Pancreas (tissue), 10 donors: ENCODE measurements around the gene GRM6. TPM values are rescaled to one million over a fixed set of nuclear protein-coding genes. Genes with fewer than 3 reads are reported as not detected.

Experiments
- ATAC-seq, 4 donors: fragments of 200-7000 bp; cut with Tn5 transposase; one replicate each; pipeline versions ENCODE4 v1.8.0 to v1.9.1; 2020; ENCODE audit warnings: mild to moderate bottlenecking in 4 of 4, moderate library complexity in 4 of 4
- DNase-seq, 6 donors: peaks; one replicate each; pipeline ENCODE4 v3.0.0-alpha.2; 2020
- FAIRE-seq: peaks from 2 replicates; lab custom pipeline; 2012; peaks lifted over from hg19 to GRCh38; lab: Jason Lieb, UNC
- H3K27ac ChIP-seq, 4 donors: fragments of 200-600 bp; sonication (generic); 1 replicate in 3 of 4; 2 replicates in 1 of 4; pipeline versions ENCODE4 v1.5.0 to v1.8.0; 2020
- H3K27me3 ChIP-seq, 4 donors: fragments of 200-600 bp; one replicate each; pipeline ENCODE4 v1.8.0; 2021
- H3K36me3 ChIP-seq, 3 donors: fragments of 200-600 bp; sonication (generic) in 1 of 3; one replicate each; pipeline versions ENCODE4 v1.5.0 to v1.8.0; 2020 to 2021
- H3K4me1 ChIP-seq, 3 donors: fragments of 200-600 bp; one replicate each; pipeline ENCODE4 v1.8.0; 2021
- H3K4me3 ChIP-seq, 4 donors: fragments of 200-600 bp; sonication (generic) in 2 of 4; one replicate each; pipeline versions ENCODE4 v1.5.0 to v1.8.0; 2020 to 2021
- H3K9me3 ChIP-seq, 4 donors: fragments of 200-600 bp; one replicate each; pipeline ENCODE4 v1.8.0; 2021
- WGBS, 2 donors: extraction: QIAGEN DNeasy Blood & Tissue Kit; methylation state at CpG; one replicate each; pipeline ENCODE4 v1.1.7; 2013; 5-methylcytosine and 5-hydroxymethylcytosine counted together
- intact Hi-C, 3 donors: fragments of 100-400 bp; cut with DNase I; formaldehyde crosslinking; loops; one replicate each; pipeline versions ENCODE4 v1.11.1 to v1.14.2; 2022
- polyA plus RNA-seq, 2 donors: library from polyadenylated mRNA; stranded (reverse); fragments of 200-250 nt; gene quantifications; one replicate each; pipeline ENCODE4 v1.2.3, GENCODE V29; 2013
- total RNA-seq, 6 donors: library from RNA; stranded (reverse); fragmentation: NEBNext Ultra II Directional in 4 of 6; extraction: Animal tissue kit (Norgen Biotek cat#: 25700) in 4 of 6; gene quantifications; one replicate each; pipeline versions ENCODE4 v1.2.1 to v1.2.4, GENCODE V29; 2021 to 2023
- TF ChIP-seq, protein P1 (sequence below), 4 donors: fragments of 200-600 bp; sonication (generic) in 3 of 4; IDR thresholded peaks; one replicate each; pipeline versions ENCODE4 v1.5.0 to v1.8.0; 2021; ENCODE audit warnings: antibody characterized with exemption in 4 of 4
- donor health status: healthy with polysubstance abuse.
- donor health status: DM: no; HTN: no; CAD: no; lungs with moderate emphysema.
- donor health status: DM: no; HTN: no; CAD: no.
- donor health status: control.
- donor health status: control.
- donor health status: Bipolar disorder and iron deficiency.
- donor health status: DM: yes; HTN: yes; CAD: no.
- donor health status: DM: no; HTN: no; CAD: no.
- donor health status: DM: no; HTN: no; CAD: no.
- donor health status: DM: yes; HTN: yes; CAD: no.

Gene GRM6
- total and polyA plus RNA-seq, 8 donors: 0.02 TPM; not detected in 7

DNA sequence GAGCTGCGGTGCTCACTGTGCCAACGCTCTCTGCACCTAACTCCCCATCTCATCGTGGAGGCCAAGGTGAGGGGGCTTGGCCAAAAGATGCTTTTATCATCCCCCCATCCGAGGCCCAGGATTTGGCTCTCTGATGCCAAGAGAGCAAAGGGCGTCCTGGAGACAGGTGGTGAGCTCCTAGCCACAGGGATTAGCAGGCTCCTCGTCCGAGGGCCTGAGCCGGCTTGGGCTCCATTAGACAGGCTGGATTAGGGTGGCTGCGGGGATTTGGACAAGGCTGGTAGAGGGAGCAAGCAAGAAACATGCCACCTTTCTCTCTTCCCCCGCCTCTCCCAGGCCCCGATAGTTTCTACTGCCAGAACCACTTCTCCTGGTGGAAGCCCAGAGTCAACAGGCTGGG is 1.0 kb upstream of the GRM6 start:
- TF ChIP-seq, protein P1, sequence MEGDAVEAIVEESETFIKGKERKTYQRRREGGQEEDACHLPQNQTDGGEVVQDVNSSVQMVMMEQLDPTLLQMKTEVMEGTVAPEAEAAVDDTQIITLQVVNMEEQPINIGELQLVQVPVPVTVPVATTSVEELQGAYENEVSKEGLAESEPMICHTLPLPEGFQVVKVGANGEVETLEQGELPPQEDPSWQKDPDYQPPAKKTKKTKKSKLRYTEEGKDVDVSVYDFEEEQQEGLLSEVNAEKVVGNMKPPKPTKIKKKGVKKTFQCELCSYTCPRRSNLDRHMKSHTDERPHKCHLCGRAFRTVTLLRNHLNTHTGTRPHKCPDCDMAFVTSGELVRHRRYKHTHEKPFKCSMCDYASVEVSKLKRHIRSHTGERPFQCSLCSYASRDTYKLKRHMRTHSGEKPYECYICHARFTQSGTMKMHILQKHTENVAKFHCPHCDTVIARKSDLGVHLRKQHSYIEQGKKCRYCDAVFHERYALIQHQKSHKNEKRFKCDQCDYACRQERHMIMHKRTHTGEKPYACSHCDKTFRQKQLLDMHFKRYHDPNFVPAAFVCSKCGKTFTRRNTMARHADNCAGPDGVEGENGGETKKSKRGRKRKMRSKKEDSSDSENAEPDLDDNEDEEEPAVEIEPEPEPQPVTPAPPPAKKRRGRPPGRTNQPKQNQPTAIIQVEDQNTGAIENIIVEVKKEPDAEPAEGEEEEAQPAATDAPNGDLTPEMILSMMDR (IDR thresholded peaks at IDR 0.05): no peak
- Histone ChIP-seq H3K9me3 (no peaks in the 10 kb centered on the region), H3K27ac (no peak overlapping the region), H3K4me1 (no peaks in the 10 kb centered on the region), H3K36me3 (no peaks in the 10 kb centered on the region), H3K27me3 (peaks cover 0 to 4% (median 0%) of the 10 kb centered on the region in 4 donors), H3K4me3 (no peak overlapping the region)
- DNase-seq (no peak), FAIRE-seq (no peak), ATAC-seq (no peak)
- intact Hi-C loops: no loop called here
- 44 to 49% methylated on average over 11 of the region's 11 CpGs for WGBS, 2 donors

- DNase-seq (no peak), ATAC-seq (no peak), FAIRE-seq (no peak)
- Histone ChIP-seq H3K9me3 (no peaks in the 10 kb centered on the region), H3K27ac (no peak overlapping the region), H3K27me3 (peaks cover 0 to 4% (median 0%) of the 10 kb centered on the region in 4 donors), H3K4me3 (no peak overlapping the region), H3K4me1 (no peaks in the 10 kb centered on the region), H3K36me3 (no peaks in the 10 kb centered on the region)
- intact Hi-C loops: no loop called here
- TF ChIP-seq, protein P1 (IDR thresholded peaks at IDR 0.05): no peak
- 8 to 12% methylated on average over 6 of the region's 6 CpGs for WGBS, 2 donors
Measured at GRCh38 chr5:178995341-178995690, 196 bp upstream of the GRM6 start.

DNA sequence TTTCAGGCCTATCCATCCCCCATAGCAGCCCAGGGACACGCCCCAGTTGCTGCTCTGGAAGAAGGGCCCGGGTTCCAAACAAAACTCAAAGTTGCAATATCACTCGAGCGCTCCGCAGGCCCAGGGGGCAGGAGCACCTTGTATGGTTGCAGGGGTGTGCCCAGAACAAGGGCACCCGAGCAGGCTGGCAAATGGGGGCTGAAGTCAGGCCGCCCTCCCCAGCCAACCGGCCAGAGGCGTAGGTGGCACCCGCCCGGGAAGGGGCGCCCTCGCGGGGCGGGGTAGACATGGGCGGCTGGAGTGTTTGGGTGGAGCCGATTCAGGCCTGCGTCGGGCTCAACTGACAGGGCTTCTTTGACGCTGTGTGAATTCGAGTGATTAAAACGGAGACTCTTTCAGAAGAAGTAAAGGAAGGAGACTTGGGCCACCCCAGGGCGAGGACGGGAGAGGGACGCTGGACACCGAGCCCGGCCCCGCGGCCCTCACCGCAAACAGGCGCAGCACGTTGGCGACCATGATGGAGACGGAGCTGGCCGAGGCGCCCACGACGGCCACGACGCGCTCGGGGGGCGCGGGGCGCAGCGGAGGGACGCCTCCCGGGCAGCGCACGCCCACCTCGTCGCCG is 1.1 kb downstream of the GRM6 start:
- peaks cover 0 to 4% (median 0%) of the 10 kb centered on the region in 4 donors for H3K27me3 ChIP-seq
- FAIRE-seq (no peak), DNase-seq (no peak), ATAC-seq (no peak)
- no peaks in the 10 kb centered on the region for H3K36me3 ChIP-seq
- TF ChIP-seq, protein P1 (IDR thresholded peaks at IDR 0.05): no peak
- no peaks in the 10 kb centered on the region for H3K4me1 ChIP-seq
- 17 to 19% methylated on average over 41 to 53 of the region's 53 CpGs for WGBS, 2 donors
- no peak overlapping the region for H3K27ac ChIP-seq
- intact Hi-C loops: no loop called here
- no peak overlapping the region for H3K4me3 ChIP-seq
- no peaks in the 10 kb centered on the region for H3K9me3 ChIP-seq

DNA sequence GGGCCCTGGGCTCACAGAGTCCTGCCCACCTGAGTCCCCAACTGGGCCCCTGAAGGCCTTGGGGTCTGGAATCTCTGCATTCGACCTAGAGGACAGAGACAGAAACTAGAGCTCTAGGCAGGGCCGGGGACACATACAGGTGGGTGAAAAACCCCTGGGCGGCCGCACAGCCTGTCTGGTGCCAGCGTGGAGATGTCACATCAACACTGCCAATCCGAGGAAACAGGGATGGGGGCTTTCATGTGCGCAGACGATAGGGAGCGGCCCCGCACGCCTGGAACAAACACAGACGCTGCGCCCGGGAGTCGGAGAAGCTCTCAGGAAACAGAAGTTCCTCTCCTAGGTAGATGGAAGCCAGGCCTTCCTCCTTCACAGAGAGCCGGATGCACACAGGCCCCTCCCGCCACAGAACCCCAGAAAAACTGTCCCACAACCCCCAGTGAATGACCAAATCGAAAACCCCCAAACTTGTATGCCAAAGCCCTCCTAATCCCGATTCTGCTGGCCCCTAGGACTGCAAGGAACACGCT is 1.8 kb downstream of the GRM6 start:
- 57 to 67% methylated on average over 20 of the region's 20 CpGs for WGBS, 2 donors
- no peaks in the 10 kb centered on the region for H3K36me3 ChIP-seq
- intact Hi-C loops: no loop called here
- H3K9me3 ChIP-seq: no peaks in the 10 kb centered on the region
- ATAC-seq (no peak), FAIRE-seq (no peak), DNase-seq (no peak)
- H3K4me1 ChIP-seq: no peaks in the 10 kb centered on the region
- no peak overlapping the region for H3K4me3 ChIP-seq
- no peak overlapping the region for H3K27ac ChIP-seq
- peaks cover 0 to 4% (median 0%) of the 10 kb centered on the region in 4 donors for H3K27me3 ChIP-seq
- TF ChIP-seq, protein P1 (IDR thresholded peaks at IDR 0.05): no peak

DNA sequence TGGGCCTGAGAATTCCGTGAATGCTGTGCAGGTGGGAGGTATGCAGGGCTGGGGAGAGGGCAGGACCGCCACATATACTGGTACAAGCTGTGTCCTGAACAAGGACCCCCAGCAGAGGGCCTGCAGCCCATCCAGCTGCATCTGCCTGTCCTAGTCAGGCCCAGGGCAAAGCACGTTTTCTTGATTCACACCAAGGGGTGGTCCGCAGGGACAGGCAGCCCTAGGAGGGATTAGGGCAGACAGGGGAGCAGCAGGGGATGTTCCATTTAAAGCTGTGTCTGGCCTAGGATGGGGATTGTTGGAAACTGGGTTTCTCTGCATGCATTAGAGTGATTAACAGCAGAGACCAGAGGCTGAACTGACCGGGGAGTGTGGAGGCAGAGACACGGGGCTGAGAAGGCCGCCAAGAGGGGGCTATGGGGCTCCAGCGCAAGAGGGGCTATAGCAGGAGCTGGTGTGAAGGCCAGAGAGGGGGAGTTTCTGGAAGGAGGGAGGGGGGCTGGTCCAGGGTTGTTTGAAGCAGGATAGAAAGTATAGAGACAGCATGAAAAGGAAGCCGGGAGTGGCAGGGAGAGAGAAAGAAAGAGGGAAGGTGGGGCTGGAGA is 2.7 kb downstream of the GRM6 start:
- no peak for DNase-seq
- TF ChIP-seq, protein P1 (IDR thresholded peaks at IDR 0.05): no peak
- intact Hi-C loops: no loop called here
- H3K4me1 ChIP-seq: no peaks in the 10 kb centered on the region
- H3K36me3 ChIP-seq: no peaks in the 10 kb centered on the region
- no peak for FAIRE-seq
- no peak overlapping the region for H3K4me3 ChIP-seq
- H3K9me3 ChIP-seq: no peaks in the 10 kb centered on the region
- H3K27ac ChIP-seq: no peak overlapping the region
- peaks cover 0 to 4% (median 0%) of the 10 kb centered on the region in 4 donors for H3K27me3 ChIP-seq
- WGBS, 2 donors: 49 to 54% methylated on average over 9 of the region's 9 CpGs
- no peak for ATAC-seq
